EL (cell line): ENCODE measurements around the gene ST6GALNAC2.
"Not testable (repeated sequence)": the region's sequence is repeated elsewhere in the genome, so short reads cannot be mapped to it uniquely, and the experiment has no call there.

Experiments used
- DNase-seq: peaks from one replicate; pipeline ENCODE4 v3.0.0-alpha.2; 2016

ST6GALNAC2 gene

GRCh38 chr17:76570457-76570856 lies 15.2 kb downstream of the ST6GALNAC2 start:
- DNase-seq: no peak

GRCh38 chr17:76569607-76570279 lies 15.9 kb downstream of the ST6GALNAC2 start:
- DNase-seq: no peak

- no peak for DNase-seq
Measured at GRCh38 chr17:76568811-76569221, 16.8 kb downstream of the ST6GALNAC2 start.

GRCh38 chr17:76567634-76568432 lies 17.8 kb downstream of the ST6GALNAC2 start:
- no peak for DNase-seq

- DNase-seq: no peak
Measured at GRCh38 chr17:76566988-76567431, 18.6 kb downstream of the ST6GALNAC2 start.

GRCh38 chr17:76566613-76566943 lies 19.1 kb downstream of the ST6GALNAC2 start:
- DNase-seq: no peak

- DNase-seq: no peak
Measured at GRCh38 chr17:76565728-76566612, 19.7 kb downstream of the ST6GALNAC2 start.

GRCh38 chr17:76564991-76565727 lies 20.5 kb downstream of the ST6GALNAC2 start:
- peak; percentile 63 for DNase-seq

GRCh38 chr17:76563359-76563758 lies 22.3 kb downstream of the ST6GALNAC2 start:
- not testable (repeated sequence) for DNase-seq

- peak; percentile 97 for DNase-seq
Measured at GRCh38 chr17:76562734-76563148, 22.9 kb downstream of the ST6GALNAC2 start.

- peak; percentile 87 for DNase-seq
Measured at GRCh38 chr17:76561799-76562268, 23.8 kb downstream of the ST6GALNAC2 start.

GRCh38 chr17:76561332-76561731 lies 24.3 kb downstream of the ST6GALNAC2 start:
- no peak for DNase-seq

- no peak for DNase-seq
Measured at GRCh38 chr17:76560877-76561221, 24.8 kb downstream of the ST6GALNAC2 start.

- no peak for DNase-seq
Measured at GRCh38 chr17:76560036-76560876, 25.4 kb downstream of the ST6GALNAC2 start.

- not testable (repeated sequence) for DNase-seq
Measured at GRCh38 chr17:76559460-76559859, 26.2 kb downstream of the ST6GALNAC2 start.

GRCh38 chr17:76558198-76559095 lies 27.2 kb downstream of the ST6GALNAC2 start:
- DNase-seq: peak; percentile 35

GRCh38 chr17:76557368-76558197 lies 28.1 kb downstream of the ST6GALNAC2 start:
- peak; percentile 97 for DNase-seq

GRCh38 chr17:76556765-76557367 lies 28.8 kb downstream of the ST6GALNAC2 start:
- peak; percentile 38 for DNase-seq

- no peak for DNase-seq
Measured at GRCh38 chr17:76554131-76554530, 31.5 kb downstream of the ST6GALNAC2 start.
